ENCODE data around the gene CBLL1. TPM values are rescaled to one million over a fixed set of nuclear protein-coding genes. Genes with fewer than 3 reads are reported as not detected.

The CBLL1 gene
- total and polyA plus RNA-seq, 10 of the 15 experiments (the other 5 are each of a cell fraction or from before 2014, with no cell fraction given), result 7.2 to 40.1 (median 23.4) TPM

- POLR2A ChIA-PET, result no interaction called here
- Histone ChIP-seq H3K27ac (ENCODE audit: control insufficient read depth, insufficient read depth) (no peak overlapping the region), H3K4me2 (ENCODE audit: control insufficient read depth, insufficient read depth) (no peak overlapping the region), H2AFZ (ENCODE audit: control insufficient read depth, low read depth, low read length) (no peak overlapping the region), H3K4me3 (no peak overlapping the region), H3K36me3 (ENCODE audit: control insufficient read depth in 2 of 2, insufficient read depth in 2 of 2, low read length in 1 of 2) (no peaks in the 10 kb centered on the region), H3K9ac (ENCODE audit: control insufficient read depth, insufficient read depth, low read length) (no peak overlapping the region), H3K79me2 (ENCODE audit: control insufficient read depth, insufficient read depth, low read length) (no peaks in the 10 kb centered on the region), H3K27me3 (replicated peaks in 1 of 2; ENCODE audit: control insufficient read depth in 2 of 2, insufficient read depth in 2 of 2, low read length in 1 of 2) (no peaks in the 10 kb centered on the region), H3K4me1 (ENCODE audit: control insufficient read depth, insufficient read depth, low read length) (no peaks in the 10 kb centered on the region), H3K9me3 (replicated peaks; ENCODE audit: control insufficient read depth, insufficient read depth, low read length) (no peaks in the 10 kb centered on the region), H4K20me1 (ENCODE audit: control insufficient read depth, insufficient read depth) (no peaks in the 10 kb centered on the region)
- intact Hi-C loops (cut with micrococcal nuclease; ENCODE audit: unreplicated experiment) (no loop called here), in situ Hi-C loops (cut with MboI) (no loop called here)
- no peak for ATAC-seq
- CTCF ChIA-PET, result interaction anchor here (0.9 kb wide), 1 partner anchor 32 kb away, joined by 3 read pairs; no protein-coding TSS in a partner anchor
- RAD21 ChIA-PET (ENCODE audit: unreplicated experiment), result no interaction called here
- SMC1A ChIA-PET (ENCODE audit: uncharacterized antibody, unreplicated experiment), result no interaction called here
- no peak for FAIRE-seq
- TF ChIP-seq POLR2A (IDR thresholded peaks at IDR 0.05; ENCODE audit: low read depth, low read length), result no peak
- BruUV-seq (replicated peaks), result no TSS peak
- WGBS (ENCODE audit: insufficient coverage, insufficient replicate concordance, low lambda C conversion rate, missing lambda C conversion rate), result 57% methylated on average over 3 of the region's 4 CpGs
- DNase-seq (ENCODE audit: low read depth, low spot score), result no peak
These were observed 34.3 kb downstream of the CBLL1 start for GRCh38 chr7:107778283-107778682.

DNA sequence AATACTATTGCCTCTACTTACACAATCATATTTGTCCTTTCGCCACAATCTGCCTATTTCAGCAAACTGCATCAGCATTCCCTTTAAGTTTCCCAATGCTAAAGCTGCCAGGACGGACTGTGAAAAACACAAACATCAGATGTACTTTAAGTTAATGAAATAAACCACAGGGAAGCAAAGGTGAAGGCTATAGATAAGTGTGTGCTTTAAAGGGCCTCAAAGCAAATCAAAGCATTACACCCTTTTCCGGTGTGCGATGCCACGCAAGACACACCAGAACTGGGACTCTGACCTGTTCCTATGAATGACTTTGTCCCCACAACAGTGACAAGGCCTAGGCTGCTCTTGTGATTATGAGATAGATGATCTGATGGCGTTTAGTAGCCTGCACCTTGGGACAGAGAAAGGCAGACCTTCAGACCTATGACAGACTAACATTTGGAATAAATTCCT lies 35.7 kb downstream of the CBLL1 start:
- in situ Hi-C loops (cut with MboI) (no loop called here), intact Hi-C loops (cut with micrococcal nuclease; ENCODE audit: unreplicated experiment) (loop anchor here (5.0 kb wide), 1 partner anchor 378 kb away; no protein-coding TSS in a partner anchor)
- ChIA-PET POLR2A (no interaction called here), RAD21 (ENCODE audit: unreplicated experiment) (no interaction called here), SMC1A (ENCODE audit: uncharacterized antibody, unreplicated experiment) (no interaction called here), CTCF (no interaction called here)
- no peak overlapping the region for H3K4me3 ChIP-seq
- no peaks in the 10 kb centered on the region for H3K9me3 ChIP-seq (replicated peaks; ENCODE audit: control insufficient read depth, insufficient read depth, low read length)
- TF ChIP-seq JUND (IDR thresholded peaks at IDR 0.05; ENCODE audit: low read depth, low read length), result no peak
- no peak for TF ChIP-seq SREBF1 (IDR thresholded peaks at IDR 0.05; ENCODE audit: low read length)
- TF ChIP-seq MEF2A (IDR thresholded peaks at IDR 0.05; ENCODE audit: insufficient read depth, low read depth, low read length), result no peak
- TF ChIP-seq TBL1XR1 (IDR thresholded peaks at IDR 0.05; ENCODE audit: low read depth, low read length), result no peak
- TF ChIP-seq ESRRA (IDR thresholded peaks at IDR 0.05; ENCODE audit: low read length), result no peak
- no peak for TF ChIP-seq NFYB (IDR thresholded peaks at IDR 0.05; ENCODE audit: insufficient read depth, low read depth, low read length)
- TF ChIP-seq KAT2A (conservative IDR thresholded peaks at IDR 0.05; ENCODE audit: control insufficient read depth, low read depth, low read length), result no peak
- WGBS (ENCODE audit: insufficient coverage, insufficient replicate concordance, low lambda C conversion rate, missing lambda C conversion rate), result 53% methylated on average over 6 of the region's 6 CpGs
- ATAC-seq (no peak), DNase-seq (ENCODE audit: low read depth, low spot score) (no peak), FAIRE-seq (no peak)
- H2AFZ ChIP-seq (ENCODE audit: control insufficient read depth, low read depth, low read length), result no peak overlapping the region
- no peaks in the 10 kb centered on the region for H4K20me1 ChIP-seq (ENCODE audit: control insufficient read depth, insufficient read depth)
- H3K27ac ChIP-seq (ENCODE audit: control insufficient read depth, insufficient read depth), result no peak overlapping the region
- BruUV-seq (replicated peaks), result no TSS peak
- H3K9ac ChIP-seq (ENCODE audit: control insufficient read depth, insufficient read depth, low read length), result no peak overlapping the region
- H3K4me2 ChIP-seq (ENCODE audit: control insufficient read depth, insufficient read depth), result no peak overlapping the region
- H3K27me3 ChIP-seq (replicated peaks in 1 of 2; ENCODE audit: control insufficient read depth in 2 of 2, insufficient read depth in 2 of 2, low read length in 1 of 2), result no peaks in the 10 kb centered on the region
- H3K79me2 ChIP-seq (ENCODE audit: control insufficient read depth, insufficient read depth, low read length), result no peaks in the 10 kb centered on the region
- no peaks in the 10 kb centered on the region for H3K36me3 ChIP-seq (ENCODE audit: control insufficient read depth in 2 of 2, insufficient read depth in 2 of 2, low read length in 1 of 2)
- no peaks in the 10 kb centered on the region for H3K4me1 ChIP-seq (ENCODE audit: control insufficient read depth, insufficient read depth, low read length)
